Body of pancreas (tissue), 4 donors: ENCODE results near the gene CNTNAP2.

Experiments used
- POLR2A ChIP-seq, 3 donors: fragments of 450-650 bp; IDR thresholded peaks; one replicate each; pipeline ENCODE4 v1.6.1; 2016; ENCODE audit warnings: antibody characterized with exemption in 3 of 3, mild to moderate bottlenecking in 2 of 3
- TF ChIP-seq, protein P1 (sequence below), 7 experiments: fragments of 450-650 bp in 4 of 7; fragments of 200-600 bp in 3 of 7; sonication (generic) in 3 of 7; IDR thresholded peaks; one replicate each; pipeline ENCODE4 v1.5.1; 2016 to 2019; ENCODE audit warnings: antibody characterized with exemption in 7 of 7

DNA sequence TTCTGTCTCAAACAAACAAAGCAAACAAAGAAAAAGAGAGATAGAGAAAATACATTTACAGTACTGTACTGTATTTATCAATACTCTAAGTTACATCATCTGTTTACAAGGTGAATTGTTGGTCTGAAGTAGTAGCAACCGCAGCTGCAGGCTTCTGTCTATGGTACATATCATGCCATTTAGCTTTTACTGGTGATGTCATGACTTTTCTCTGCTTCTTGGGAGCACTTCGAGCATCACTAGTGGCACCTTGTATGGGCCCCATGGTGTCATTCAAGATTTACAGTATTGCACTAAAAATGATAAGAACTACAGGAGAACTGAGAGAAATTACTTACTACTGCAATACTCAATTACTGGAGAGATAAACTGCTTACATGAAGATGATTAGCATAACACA lies 826.9 kb downstream of the CNTNAP2 start:
- TF ChIP-seq, protein P1, sequence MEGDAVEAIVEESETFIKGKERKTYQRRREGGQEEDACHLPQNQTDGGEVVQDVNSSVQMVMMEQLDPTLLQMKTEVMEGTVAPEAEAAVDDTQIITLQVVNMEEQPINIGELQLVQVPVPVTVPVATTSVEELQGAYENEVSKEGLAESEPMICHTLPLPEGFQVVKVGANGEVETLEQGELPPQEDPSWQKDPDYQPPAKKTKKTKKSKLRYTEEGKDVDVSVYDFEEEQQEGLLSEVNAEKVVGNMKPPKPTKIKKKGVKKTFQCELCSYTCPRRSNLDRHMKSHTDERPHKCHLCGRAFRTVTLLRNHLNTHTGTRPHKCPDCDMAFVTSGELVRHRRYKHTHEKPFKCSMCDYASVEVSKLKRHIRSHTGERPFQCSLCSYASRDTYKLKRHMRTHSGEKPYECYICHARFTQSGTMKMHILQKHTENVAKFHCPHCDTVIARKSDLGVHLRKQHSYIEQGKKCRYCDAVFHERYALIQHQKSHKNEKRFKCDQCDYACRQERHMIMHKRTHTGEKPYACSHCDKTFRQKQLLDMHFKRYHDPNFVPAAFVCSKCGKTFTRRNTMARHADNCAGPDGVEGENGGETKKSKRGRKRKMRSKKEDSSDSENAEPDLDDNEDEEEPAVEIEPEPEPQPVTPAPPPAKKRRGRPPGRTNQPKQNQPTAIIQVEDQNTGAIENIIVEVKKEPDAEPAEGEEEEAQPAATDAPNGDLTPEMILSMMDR (IDR thresholded peaks at IDR 0.05): no peak
- TF ChIP-seq POLR2A (IDR thresholded peaks at IDR 0.05): no peak
